Heart right ventricle (tissue), 16 donors: ENCODE results near the gene FLRT1. TPM values are rescaled to one million over a fixed set of nuclear protein-coding genes. Genes with fewer than 3 reads are reported as not detected.

Experiments
- ATAC-seq, 8 donors: fragments of 200-7000 bp; cut with Tn5 transposase; one replicate each; pipeline ENCODE4 v1.9.1; 2020; ENCODE audit warnings: mild to moderate bottlenecking in 8 of 8, moderate library complexity in 8 of 8, moderate number of reproducible peaks in 1 of 8
- DNase-seq, 2 donors: peaks; one replicate each; pipeline ENCODE4 v3.0.0-alpha.2; 2020
- H3K27ac ChIP-seq, 10 donors: fragments of 200-600 bp; sonication (generic) in 2 of 10; one replicate each; pipeline versions ENCODE4 v1.5.0 to v1.8.0; 2020 to 2022; ENCODE audit warnings: mild to moderate bottlenecking in 3 of 10
- H3K27me3 ChIP-seq, 7 donors: fragments of 200-600 bp; one replicate each; pipeline ENCODE4 v1.8.0; 2021 to 2022; ENCODE audit warnings: mild to moderate bottlenecking in 2 of 7
- H3K36me3 ChIP-seq, 9 donors: fragments of 200-600 bp; sonication (generic) in 1 of 9; one replicate each; pipeline versions ENCODE4 v1.5.0 to v1.8.0; 2020 to 2022; ENCODE audit warnings: mild to moderate bottlenecking in 2 of 9
- H3K4me1 ChIP-seq, 9 donors: fragments of 200-600 bp; sonication (generic) in 1 of 9; one replicate each; pipeline versions ENCODE4 v1.5.0 to v1.8.0; 2020 to 2022; ENCODE audit warnings: mild to moderate bottlenecking in 4 of 9
- H3K4me3 ChIP-seq, 10 donors: fragments of 200-600 bp; sonication (generic) in 2 of 10; one replicate each; pipeline versions ENCODE4 v1.5.0 to v1.8.0; 2020 to 2022; ENCODE audit warnings: mild to moderate bottlenecking in 7 of 10, moderate library complexity in 2 of 10
- H3K9me3 ChIP-seq, 11 donors: fragments of 200-600 bp in 10 of 11; sonication (generic) in 2 of 11; one replicate each; pipeline versions ENCODE4 v1.5.0 to v1.8.0; 2013 to 2022; ENCODE audit warnings: mild to moderate bottlenecking in 2 of 11, control low read depth in 1 of 11, moderate library complexity in 1 of 11
- WGBS, 2 donors: extraction: QIAGEN DNeasy Blood & Tissue Kit; methylation state at CpG; one replicate each; pipeline ENCODE4 v1.1.7; 2013; ENCODE audit warnings: inconsistent platforms in 1 of 2; 5-methylcytosine and 5-hydroxymethylcytosine counted together
- intact Hi-C, 10 donors: fragments of 100-400 bp; cut with DNase I; formaldehyde crosslinking; loops; one replicate each; pipeline versions ENCODE4 v1.11.1 to v1.14.2; 2022
- polyA plus RNA-seq, 2 donors: library from polyadenylated mRNA; stranded (reverse); fragments of 200-250 nt; gene quantifications; one replicate each; pipeline ENCODE4 v1.2.3, GENCODE V29; 2013
- total RNA-seq, 10 donors: library from RNA; stranded (reverse); fragmentation: NEBNext Ultra II Directional in 3 of 10; extraction: Animal tissue kit (Norgen Biotek cat#: 25700) in 3 of 10; gene quantifications; one replicate each; pipeline versions ENCODE4 v1.2.1 to v1.2.4, GENCODE V29; 2021 to 2023
- TF ChIP-seq, protein P1 (sequence below), 9 donors: fragments of 200-600 bp; sonication (generic) in 2 of 9; IDR thresholded peaks; one replicate each; pipeline versions ENCODE4 v1.5.0 to v1.8.0; 2021 to 2022; ENCODE audit warnings: antibody characterized with exemption in 9 of 9, mild to moderate bottlenecking in 5 of 9, moderate library complexity in 1 of 9
- donor health status: Arrhythmogenic right ventricular cardiomyopathy.
- donor health status: ischemic (EF 13 %, LVEDD 7.1; RV severe dilation, severe dysfunction).
- donor health status: healthy with polysubstance abuse.
- donor health status: DM: no; HTN: yes; CAD: no.
- donor health status: DM: no; HTN: no; CAD: no.
- donor health status: ischemic (EF 25% LVEDD 6.9; RV normal size, moderate dysfunction).
- donor health status: ischemic (EF 25% LVEDD 5.7; RV mildly dilated, moderate dysfunction).
- donor health status: healthy.
- donor health status: DM: yes; HTN: yes; CAD: no.
- donor health status: Ischemic cardiomyopathy.
- donor health status: ischemic (EF 35%, LVEDD 5.7; RV mildly dilated, moderate dysfunction).
- donor health status: nonischemic (EF 11% LVEDD 7.7; RV severe dilation, severe dysfunction).
- donor health status: DM: yes; HTN: yes; CAD: no.
- donor health status: PGD.
- donor health status: ischemic (EF 29% LVEDD 5.4; RV normal size, mild dysfunction).
- donor health status: nonischemic (EF 23%, LVEDD 6.1; RV moderate dilation, normal function).

Gene FLRT1
- total and polyA plus RNA-seq, 12 donors, result 0.17 to 0.83 (median 0.39) TPM

DNA sequence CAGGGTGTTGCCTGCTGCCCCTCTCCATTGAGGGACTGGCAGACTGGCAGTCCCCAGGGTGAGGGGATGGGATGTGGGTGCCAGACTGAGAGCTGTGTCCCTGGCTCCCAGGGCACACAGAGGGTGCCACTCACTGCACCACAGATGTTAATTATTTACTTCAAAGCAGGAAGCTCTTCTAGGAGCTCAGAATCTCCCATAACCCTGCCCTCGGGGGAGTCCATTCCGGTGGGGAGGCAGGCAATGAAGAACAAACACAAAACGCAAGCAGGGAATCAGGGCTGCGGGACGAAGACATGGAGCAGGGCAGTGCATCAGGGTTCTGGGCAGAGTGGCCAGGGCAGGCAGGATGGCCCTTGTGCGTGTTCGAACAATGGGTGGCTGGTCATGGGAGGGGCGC lies 24.4 kb upstream of the FLRT1 start:
- H3K9me3 ChIP-seq, result no peaks in the 10 kb centered on the region
- DNase-seq, result no peak

DNA sequence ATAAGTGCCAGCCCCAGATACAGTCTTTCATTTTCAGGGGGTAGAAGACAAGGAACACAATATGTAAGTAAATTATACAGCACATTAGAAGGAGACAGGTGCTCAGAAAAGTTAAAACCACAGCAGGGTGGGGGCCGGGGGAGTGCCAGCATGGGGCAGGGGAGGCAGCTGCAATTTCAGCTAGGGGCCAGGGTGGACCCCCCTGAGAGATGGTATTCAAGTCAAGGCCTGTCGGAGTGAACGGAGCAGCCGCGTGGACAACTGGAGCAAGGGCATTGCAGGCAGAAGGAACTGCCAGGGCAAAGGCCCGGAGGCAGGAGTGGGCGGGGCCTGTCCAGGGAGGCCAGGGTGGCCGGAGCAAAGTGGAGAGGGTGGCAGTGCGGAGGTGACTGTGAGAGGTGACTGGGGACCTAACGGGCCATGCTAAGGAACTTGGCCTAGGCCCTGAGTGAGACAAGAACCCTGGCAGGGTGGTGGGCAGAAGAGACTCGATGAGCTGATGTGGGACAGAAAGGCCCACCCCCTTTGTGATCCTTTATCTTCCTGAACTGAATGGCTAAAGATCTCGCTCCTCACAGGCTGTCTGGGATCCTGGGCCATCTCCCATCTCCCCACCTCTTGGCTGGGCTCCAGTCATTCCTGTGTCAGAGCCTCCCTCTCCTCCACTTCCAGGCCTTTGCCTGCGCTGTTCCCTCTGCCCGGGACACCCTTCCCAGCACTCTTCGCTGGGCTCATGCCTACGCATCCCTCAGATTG lies 22.4 kb upstream of the FLRT1 start:
- H3K27me3 ChIP-seq, result peaks cover 0 to 5% (median 0%) of the 10 kb centered on the region in 7 donors
- intact Hi-C loops, result loop anchor here in 1 of 10 donors (5.0 kb wide), 1 partner anchor 39 kb away; no protein-coding TSS in a partner anchor
- no peak for DNase-seq
- 93% methylated on average over 16 of the region's 16 CpGs for WGBS, 2 donors
- no peaks in the 10 kb centered on the region for H3K36me3 ChIP-seq
- H3K4me3 ChIP-seq, result no peak overlapping the region
- H3K4me1 ChIP-seq, result peaks cover 0 to 11% (median 7%) of the 10 kb centered on the region in 9 donors
- TF ChIP-seq, protein P1, sequence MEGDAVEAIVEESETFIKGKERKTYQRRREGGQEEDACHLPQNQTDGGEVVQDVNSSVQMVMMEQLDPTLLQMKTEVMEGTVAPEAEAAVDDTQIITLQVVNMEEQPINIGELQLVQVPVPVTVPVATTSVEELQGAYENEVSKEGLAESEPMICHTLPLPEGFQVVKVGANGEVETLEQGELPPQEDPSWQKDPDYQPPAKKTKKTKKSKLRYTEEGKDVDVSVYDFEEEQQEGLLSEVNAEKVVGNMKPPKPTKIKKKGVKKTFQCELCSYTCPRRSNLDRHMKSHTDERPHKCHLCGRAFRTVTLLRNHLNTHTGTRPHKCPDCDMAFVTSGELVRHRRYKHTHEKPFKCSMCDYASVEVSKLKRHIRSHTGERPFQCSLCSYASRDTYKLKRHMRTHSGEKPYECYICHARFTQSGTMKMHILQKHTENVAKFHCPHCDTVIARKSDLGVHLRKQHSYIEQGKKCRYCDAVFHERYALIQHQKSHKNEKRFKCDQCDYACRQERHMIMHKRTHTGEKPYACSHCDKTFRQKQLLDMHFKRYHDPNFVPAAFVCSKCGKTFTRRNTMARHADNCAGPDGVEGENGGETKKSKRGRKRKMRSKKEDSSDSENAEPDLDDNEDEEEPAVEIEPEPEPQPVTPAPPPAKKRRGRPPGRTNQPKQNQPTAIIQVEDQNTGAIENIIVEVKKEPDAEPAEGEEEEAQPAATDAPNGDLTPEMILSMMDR (IDR thresholded peaks at IDR 0.05), result no peak
- H3K27ac ChIP-seq, result no peak overlapping the region
- no peaks in the 10 kb centered on the region for H3K9me3 ChIP-seq
- no peak for ATAC-seq

More for the DNA sequence above, 24.4 kb upstream of the FLRT1 start:
- no peak overlapping the region for H3K4me3 ChIP-seq
- TF ChIP-seq, protein P1 (IDR thresholded peaks at IDR 0.05), result no peak
- 94 to 95% methylated on average over 8 of the region's 8 CpGs for WGBS, 2 donors
- H3K27ac ChIP-seq, result no peak overlapping the region
- intact Hi-C loops, result loop anchor here in 1 of 10 donors (5.0 kb wide), 1 partner anchor 41 kb away; no protein-coding TSS in a partner anchor
- H3K27me3 ChIP-seq, result peaks cover 0 to 22% (median 0%) of the 10 kb centered on the region in 7 donors
- peaks cover 0 to 19% (median 17%) of the 10 kb centered on the region in 9 donors for H3K4me1 ChIP-seq
- H3K36me3 ChIP-seq, result no peaks in the 10 kb centered on the region
- no peak for ATAC-seq

DNA sequence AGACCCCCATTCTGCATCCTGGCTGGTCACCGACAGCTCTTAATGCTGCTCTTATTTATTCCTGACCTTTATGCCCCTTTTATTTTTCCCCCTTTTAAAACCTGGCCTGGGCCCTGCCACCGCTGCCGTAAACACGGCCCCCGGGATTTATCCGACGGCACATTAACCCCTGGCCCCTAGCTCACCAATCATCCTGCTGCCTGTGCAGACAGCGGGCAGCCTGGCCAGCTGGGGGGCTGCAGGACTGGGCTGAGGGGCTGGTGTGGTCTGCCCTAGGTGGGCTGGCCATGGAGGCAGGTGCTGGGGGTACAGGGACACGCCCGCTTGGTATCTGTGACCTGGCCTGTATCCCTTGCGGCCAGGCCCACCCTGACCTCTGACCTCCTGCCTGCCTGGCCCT lies 21.4 kb upstream of the FLRT1 start:
- WGBS, 2 donors, result 94% methylated on average over 11 of the region's 11 CpGs
- ATAC-seq, result no peak
- Histone ChIP-seq H3K36me3 (no peaks in the 10 kb centered on the region), H3K27ac (no peak overlapping the region), H3K9me3 (no peaks in the 10 kb centered on the region), H3K27me3 (no peaks in the 10 kb centered on the region), H3K4me3 (no peak overlapping the region), H3K4me1 (peaks cover 0 to 20% (median 13%) of the 10 kb centered on the region in 9 donors)
- no peak for DNase-seq
- intact Hi-C loops, result loop anchor here in 1 of 10 donors (5.0 kb wide), 1 partner anchor 38 kb away; no protein-coding TSS in a partner anchor
- TF ChIP-seq, protein P1 (IDR thresholded peaks at IDR 0.05), result no peak

DNA sequence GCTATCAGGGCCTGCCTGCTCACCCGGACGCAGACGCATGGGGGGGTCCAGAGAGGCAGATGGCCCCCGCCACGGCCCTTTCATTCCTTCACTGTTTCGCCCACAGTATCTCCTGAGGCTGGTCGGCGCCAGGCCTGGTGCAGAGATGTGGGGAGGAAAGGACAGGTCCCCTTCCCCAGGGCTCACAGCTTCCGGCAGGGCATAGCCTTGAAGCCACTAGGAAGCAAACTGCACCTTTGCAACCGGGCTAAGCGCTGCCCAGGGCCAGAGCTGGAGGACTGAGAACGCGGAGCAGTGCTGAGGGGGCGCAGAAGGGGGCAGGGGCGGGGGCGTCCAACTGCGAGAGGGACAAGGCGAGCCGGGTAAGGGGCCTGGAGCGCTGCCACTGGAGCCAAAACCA lies 20.2 kb upstream of the FLRT1 start:
- no peaks in the 10 kb centered on the region for H3K36me3 ChIP-seq
- ATAC-seq (no peak), DNase-seq (no peak)
- intact Hi-C loops, result no loop called here
- no peak overlapping the region for H3K27ac ChIP-seq
- H3K27me3 ChIP-seq, result no peaks in the 10 kb centered on the region
- TF ChIP-seq, protein P1 (IDR thresholded peaks at IDR 0.05), result no peak
- no peaks in the 10 kb centered on the region for H3K9me3 ChIP-seq
- 88 to 90% methylated on average over 20 of the region's 20 CpGs for WGBS, 2 donors
- no peak overlapping the region for H3K4me3 ChIP-seq
- peaks cover 0 to 24% (median 17%) of the 10 kb centered on the region in 9 donors for H3K4me1 ChIP-seq
